ENCODE results near the gene PRSS3.

PRSS3 gene

DNA sequence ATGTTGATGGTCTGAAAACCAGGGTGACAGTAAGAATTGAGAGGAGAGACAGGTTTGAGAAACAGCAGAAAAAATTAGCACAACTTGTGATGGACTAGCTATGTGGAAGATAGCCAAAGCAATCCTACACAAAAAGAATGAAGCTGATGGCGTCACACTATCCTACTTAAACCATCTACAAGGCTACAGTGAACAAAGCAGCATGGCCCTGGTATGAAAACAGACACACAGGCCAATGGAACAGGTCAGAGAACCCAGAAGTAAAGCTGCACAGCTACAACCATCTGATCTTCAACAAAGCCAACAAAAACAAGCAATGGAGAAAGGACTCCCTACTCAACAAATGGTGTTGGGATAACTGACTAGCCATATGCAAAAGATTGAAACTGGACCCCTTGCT is 14.1 kb downstream of the PRSS3 start:
- no peak for DNase-seq (ENCODE audit: low read depth)
- no peak overlapping the region for H3K4me3 ChIP-seq (ENCODE audit: low read depth, low read length)
- TF ChIP-seq, protein P1, sequence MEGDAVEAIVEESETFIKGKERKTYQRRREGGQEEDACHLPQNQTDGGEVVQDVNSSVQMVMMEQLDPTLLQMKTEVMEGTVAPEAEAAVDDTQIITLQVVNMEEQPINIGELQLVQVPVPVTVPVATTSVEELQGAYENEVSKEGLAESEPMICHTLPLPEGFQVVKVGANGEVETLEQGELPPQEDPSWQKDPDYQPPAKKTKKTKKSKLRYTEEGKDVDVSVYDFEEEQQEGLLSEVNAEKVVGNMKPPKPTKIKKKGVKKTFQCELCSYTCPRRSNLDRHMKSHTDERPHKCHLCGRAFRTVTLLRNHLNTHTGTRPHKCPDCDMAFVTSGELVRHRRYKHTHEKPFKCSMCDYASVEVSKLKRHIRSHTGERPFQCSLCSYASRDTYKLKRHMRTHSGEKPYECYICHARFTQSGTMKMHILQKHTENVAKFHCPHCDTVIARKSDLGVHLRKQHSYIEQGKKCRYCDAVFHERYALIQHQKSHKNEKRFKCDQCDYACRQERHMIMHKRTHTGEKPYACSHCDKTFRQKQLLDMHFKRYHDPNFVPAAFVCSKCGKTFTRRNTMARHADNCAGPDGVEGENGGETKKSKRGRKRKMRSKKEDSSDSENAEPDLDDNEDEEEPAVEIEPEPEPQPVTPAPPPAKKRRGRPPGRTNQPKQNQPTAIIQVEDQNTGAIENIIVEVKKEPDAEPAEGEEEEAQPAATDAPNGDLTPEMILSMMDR (IDR thresholded peaks at IDR 0.05; ENCODE audit: insufficient read depth, low read depth, low read length, missing control alignments): no peak

DNA sequence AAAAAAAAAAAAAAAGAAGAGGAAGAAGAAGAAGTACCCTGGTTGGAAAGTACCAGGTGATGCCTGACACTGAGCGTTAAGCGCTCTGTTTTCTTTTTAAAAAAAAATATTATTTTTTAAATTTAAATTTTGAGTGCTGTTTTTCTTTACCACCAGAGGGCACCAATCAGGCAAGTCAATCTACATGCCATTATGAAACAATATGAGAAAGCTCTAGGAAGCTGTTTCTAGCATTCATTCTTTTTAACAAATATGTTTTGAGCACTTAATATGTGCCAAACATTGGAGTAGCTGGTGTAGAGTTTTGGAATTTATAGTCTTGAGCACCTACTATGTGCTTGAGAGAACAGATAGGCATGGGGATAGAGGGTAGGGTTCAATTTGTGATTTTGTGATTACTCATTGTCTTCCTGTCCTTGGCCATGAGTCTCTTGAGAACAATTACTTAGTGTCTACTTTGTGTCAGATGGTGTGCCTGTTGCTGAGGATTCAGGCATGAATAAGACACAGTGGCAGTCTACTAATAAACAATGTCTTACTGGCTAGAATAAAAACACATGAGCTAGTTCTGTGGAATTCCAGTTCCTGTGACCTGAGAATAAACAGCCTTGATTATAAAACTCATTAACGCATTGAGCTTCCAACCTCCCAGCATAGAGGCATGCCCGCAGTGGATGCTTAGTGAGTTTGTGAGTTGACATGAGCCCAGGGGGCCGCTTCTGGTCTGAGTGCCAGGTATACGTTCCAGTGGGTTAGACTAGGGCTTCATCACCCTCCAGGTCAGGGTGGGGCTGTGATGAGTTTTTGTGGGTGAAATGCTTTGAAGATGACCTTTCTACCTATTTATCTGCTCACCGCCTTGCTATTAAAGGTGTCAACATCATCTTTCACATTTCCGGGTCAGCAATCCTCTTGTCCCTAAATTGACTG is 18.6 kb downstream of the PRSS3 start:
- DNase-seq (ENCODE audit: low read depth): peak; percentile 66
- no peak overlapping the region for H3K4me3 ChIP-seq (ENCODE audit: low read depth, low read length)

GRCh38 chr9:33815781-33816180 is 20.4 kb downstream of the PRSS3 start:
- peak overlapping the region; percentile 57; the same call in 1 of the 2 replicates for H3K4me3 ChIP-seq (ENCODE audit: low read depth, low read length)

More for the DNA sequence above, 18.6 kb downstream of the PRSS3 start:
- TF ChIP-seq, protein P1 (IDR thresholded peaks at IDR 0.05; ENCODE audit: insufficient read depth, low read depth, low read length, missing control alignments): peak; percentile 49

GRCh38 chr9:33816327-33817252 is 21.2 kb downstream of the PRSS3 start, which contains the start of gene UBE2R2:
UBE2R2 (plus strand) TSS chr9:33817160; CDS start chr9:33817758, 598 bp downstream.
- peak within 1 kb of the TSS; percentile 96 for H3K4me3 ChIP-seq (ENCODE audit: low read depth, low read length)
- TF ChIP-seq, protein P1 (IDR thresholded peaks at IDR 0.05; ENCODE audit: insufficient read depth, low read depth, low read length, missing control alignments): no peak
- DNase-seq (ENCODE audit: low read depth): peak; percentile 97

More at GRCh38 chr9:33815781-33816180, 20.4 kb downstream of the PRSS3 start:
- no peak for DNase-seq (ENCODE audit: low read depth)
- TF ChIP-seq, protein P1 (IDR thresholded peaks at IDR 0.05; ENCODE audit: insufficient read depth, low read depth, low read length, missing control alignments): no peak

GRCh38 chr9:33817327-33818166 is 22.2 kb downstream of the PRSS3 start:
- peak; percentile 81 for DNase-seq (ENCODE audit: low read depth)
- peak overlapping the region; percentile 96 for H3K4me3 ChIP-seq (ENCODE audit: low read depth, low read length)
- TF ChIP-seq, protein P1 (IDR thresholded peaks at IDR 0.05; ENCODE audit: insufficient read depth, low read depth, low read length, missing control alignments): no peak
